IPS DF 19.7 (cell line): ENCODE data around the gene CHN1.

Experiments used
- DNase-seq: peaks from one replicate; pipeline ENCODE4 v3.0.0-alpha.2; 2013; ENCODE audit warnings: low read depth, low spot score

Gene CHN1

DNA sequence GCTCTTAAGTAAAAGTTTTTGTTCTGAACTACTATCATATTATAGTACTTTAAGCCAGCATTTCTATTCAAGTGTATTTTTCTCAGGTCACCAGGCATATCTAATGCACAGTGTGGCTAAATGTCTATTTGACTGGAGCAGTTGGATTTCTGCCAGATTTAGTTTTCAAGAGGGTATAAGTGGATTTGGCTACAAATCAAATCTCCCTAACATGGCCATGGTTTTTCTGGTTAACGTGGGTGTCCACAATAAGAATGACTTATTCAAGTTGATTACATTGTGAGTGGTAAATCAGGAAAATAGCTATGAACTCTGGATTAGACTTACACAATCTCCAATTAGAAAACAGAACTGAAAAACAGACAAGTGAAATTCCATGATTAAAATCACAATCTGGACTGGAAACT lies 5.7 kb upstream of the CHN1 start:
- DNase-seq = no peak

DNA sequence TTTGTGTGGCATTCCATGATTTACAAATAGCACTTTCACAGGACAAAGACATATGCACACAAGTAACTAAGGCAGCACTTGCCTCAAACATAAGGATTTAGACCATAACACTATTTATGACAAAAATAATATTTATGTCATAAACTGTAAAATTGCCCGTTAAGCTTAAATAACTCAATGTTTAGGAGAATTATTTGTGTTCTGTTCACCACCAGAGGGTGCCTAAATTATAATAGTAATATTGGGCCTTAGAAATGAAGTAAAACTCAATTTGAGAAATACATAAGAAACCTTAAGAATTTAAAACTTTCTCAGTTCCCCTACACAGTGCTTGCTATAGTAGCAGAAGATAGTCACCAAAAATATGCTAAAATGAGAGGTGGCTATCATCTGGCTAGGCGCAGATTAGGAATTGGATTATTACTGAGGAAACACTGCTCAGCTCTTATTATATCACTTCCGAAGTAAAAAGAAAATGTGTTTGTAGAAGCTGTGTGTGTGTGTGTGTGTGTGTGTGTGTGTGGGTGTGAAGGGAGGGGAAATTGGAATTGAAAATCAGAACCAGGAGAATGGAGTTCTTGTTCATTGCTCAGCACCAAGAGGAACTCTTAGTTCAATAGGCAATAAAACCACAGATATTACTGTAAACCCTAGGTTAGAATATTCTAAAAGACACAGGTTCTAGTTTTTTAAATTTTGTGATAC lies 4.9 kb upstream of the CHN1 start:
- no peak for DNase-seq

DNA sequence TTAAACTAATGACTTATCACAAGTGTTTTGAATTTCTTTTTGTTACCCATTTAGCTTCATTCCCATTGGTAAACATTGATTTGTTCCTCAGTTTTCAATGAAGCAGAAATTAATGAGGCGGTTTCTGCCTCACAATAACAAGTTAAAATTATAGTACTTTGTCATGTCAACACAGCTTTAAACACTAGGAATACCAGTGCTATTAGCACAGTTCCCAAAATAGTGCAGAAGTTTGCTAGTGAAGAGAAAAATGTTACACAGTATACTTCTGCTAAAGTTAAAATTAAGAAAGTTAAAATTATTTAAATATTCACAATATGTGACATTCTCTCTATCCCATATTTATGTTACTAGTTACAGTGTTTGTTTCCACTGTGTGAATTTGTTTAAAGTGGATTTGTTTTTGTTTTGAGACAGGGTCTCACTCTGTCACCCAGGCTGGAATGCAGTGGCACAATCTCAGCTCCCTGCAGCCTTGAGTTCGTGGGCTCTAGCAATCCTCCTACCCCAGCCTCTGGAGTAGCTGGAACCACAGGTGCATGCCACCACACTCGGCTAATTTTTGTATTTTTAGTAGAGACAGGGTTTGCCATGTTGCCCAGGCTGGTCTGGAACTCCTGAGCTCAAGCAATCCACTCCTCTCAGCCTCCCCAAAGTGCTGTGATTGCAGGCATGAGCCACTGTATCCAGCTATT lies 3.8 kb upstream of the CHN1 start:
- DNase-seq = no peak

DNA sequence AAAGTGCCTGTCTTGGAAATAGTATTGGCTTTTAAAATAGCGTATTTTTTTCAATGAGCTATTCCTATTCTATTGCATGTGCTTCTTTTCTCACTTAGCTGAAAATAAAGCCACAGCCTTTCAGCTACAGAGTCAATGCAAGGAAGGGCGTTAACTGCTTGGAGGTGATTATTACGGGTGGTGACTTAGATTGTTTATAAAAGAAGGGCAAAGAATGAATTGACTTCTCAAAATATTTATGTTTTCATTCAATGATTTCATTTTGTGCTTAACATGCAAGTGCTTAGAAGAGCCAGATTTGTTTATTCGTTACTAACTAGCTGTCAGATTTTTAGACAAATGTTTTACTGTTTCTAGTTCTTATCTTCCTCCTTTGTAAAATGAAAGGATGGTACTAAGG lies 2.8 kb upstream of the CHN1 start:
- no peak for DNase-seq

DNA sequence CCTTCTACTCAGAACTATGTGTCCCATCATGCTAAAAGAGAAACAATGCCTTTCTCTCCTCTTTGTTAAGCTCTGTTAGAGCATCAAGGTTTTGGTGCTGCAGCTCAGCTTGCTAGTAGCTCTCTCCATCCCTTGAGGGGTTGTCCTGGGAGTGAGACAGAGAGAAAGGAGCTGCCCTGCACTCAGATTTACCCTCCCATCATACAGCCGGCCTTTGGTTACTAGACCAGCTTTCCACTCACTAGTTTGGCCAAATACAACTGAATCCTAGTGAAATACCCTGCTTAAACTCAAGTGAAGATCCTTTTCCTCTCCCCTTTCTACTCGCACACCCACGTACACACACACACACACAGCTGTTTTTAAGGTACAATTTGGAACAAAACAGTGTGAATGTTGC lies 2.3 kb upstream of the CHN1 start:
- DNase-seq = no peak

DNA sequence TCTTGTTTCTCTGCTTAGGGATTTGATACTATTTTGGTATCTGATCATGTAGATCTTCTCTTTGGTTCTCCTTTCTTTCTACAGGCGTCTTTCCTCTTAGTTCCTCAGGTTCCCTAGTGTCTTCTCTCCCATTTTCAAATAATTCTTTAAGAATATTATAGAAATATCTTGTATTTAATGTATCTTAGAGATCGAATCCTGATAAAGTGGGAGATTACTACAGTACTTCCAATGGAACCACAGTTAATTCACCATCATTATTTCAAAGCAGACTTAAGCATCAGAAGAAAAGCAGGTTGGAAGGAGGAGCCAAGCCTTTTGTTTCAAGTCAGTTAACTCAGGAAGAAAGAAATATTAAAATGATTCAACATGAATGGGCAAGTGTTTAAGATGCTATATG lies 1.1 kb upstream of the CHN1 start:
- no peak for DNase-seq

DNA sequence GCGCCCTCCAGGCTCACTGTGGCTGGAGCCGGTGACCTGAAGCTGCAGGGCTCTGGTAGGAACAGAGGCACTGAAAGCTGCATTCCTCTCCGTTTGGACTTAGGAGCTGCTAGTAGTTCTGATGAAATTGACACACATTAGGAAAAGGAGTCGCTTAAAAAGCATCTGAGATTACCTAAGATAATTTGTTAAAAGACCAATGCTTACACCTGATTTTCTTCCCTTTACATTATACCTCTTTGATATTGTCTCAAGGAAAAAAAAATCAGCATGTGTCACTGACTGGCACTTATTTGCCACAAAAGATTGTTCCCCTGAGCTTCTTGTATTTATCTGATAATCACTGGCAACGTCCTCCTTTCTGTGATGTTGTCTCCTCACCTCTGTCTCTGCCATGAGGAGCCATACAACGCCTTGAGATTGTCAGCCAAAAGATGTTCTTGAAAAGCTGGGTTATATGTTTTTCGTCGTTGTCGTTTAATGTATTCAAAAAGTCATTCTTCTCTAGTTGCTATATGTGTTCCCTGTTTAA lies 618 bp upstream of the CHN1 start:
- DNase-seq = no peak

DNA sequence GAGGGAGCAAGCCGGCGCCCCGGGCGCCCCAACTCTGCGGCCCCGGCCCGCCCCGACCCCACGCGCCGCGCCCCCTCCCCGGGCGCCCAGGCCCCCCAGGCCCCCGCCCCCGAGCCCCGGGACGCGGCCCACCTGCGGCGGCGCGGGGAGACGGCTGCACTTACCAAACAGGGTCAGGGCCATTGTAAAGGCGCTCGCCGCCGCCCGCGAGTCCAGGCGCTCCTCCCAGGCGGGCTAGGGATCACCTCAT lies 526 bp downstream of the CHN1 start:
- no peak for DNase-seq

DNA sequence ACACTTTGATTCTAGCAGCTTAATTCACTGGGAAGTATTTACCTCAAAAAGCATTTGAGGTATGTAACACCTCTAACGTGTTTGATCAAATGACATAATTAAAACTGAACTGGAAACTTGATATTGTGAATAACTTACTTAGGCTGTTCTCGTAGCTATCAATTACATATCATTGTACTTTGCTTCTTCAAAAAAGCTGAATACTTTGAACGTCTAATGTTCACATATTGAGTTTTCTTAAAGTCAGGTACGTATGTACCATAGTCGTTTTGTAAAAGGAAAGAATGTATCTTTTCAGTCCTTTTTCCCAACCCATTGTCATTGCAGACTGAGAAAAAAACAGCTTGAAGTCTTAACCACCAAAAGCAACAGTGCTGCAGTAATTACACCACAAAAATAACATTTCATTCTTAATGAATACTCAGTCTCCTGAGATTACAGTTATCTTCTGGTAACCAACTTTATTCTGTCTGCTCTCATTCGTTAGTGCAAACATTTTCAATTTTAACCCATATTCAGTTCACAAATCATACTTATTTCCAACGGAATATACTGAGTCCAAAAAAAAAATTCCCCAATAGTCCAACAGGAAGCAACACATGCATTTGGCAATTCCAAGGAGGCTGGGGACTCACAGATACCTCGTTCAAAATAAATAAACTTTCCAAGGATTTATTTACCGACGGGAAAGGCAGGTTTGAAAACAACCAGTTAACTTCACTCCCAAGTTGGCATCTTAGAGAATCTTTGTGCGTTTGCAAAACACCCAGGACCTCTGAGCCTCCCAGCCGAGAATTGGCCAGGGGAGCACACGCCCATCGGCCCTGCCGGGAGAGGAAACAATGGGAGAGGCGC lies 1.1 kb downstream of the CHN1 start:
- no peak for DNase-seq

DNA sequence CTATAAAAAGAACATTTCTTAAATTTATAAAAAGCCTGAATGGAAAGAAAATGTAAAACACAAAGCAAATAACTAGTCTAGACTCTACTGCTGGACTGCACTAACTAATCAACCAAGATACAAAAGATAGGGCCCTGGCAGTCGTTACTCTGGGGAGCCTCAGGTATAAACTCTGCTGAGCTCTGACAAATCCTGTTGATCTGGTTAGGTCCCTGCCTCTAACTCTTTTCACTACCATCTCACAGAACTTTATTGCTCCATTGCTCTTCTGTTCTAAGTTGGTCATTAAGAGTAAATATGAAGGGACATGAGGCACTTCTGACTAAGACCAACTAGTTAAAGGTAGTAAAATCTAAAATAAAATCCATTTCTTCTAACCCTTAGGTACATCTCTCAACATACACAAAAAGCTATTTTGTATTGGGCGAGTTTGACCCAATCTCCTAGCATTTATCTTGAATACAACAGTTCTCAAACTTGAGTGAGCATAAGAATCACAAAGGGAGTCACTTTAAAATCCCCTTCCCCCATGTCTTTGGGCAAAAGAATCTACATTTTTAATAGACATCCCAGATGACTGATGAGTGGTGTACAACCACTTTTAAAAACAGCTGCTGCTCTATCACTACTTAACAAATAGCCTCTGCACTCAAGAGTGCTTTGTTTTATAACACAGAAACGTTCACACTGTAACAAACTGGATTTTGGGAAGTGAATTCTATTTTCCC lies 2.5 kb downstream of the CHN1 start:
- no peak for DNase-seq

DNA sequence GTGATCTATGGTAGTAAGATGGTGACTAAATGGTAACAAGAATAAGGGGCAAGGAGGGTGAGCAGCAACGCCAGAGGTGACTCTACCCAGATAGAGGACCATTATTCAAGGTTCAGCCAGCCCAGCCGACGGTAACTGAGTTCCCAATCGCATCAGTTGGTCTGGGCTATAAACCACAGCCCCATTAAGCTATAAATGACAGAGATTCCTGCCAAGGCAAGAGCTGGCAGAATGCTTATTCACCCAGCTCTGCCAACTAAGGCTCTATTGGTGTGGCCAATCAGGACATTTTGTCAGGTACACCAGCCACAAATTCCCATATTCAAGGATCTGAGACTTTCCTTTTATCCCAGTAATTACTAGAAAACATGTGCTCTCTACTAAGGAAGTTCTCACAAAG lies 3.6 kb downstream of the CHN1 start:
- DNase-seq = no peak

DNA sequence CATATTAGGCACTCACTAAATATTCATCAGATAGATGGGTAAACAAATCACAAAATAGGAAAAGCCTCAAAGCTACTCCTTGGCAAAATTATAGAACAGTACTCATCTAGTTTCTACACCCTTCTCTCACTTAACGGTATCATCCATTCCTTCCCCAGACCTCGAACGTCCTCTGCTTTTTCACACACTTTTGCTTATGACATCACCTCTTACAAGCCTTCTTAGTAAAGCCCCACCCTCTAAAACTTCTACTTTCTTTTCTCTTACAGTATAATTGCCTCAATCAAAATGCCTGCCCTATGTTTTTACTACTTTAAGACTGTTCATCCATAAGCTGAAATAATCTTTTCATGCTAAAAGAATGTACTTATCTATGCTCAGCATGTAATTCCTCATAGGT lies 8.1 kb downstream of the CHN1 start:
- no peak for DNase-seq

DNA sequence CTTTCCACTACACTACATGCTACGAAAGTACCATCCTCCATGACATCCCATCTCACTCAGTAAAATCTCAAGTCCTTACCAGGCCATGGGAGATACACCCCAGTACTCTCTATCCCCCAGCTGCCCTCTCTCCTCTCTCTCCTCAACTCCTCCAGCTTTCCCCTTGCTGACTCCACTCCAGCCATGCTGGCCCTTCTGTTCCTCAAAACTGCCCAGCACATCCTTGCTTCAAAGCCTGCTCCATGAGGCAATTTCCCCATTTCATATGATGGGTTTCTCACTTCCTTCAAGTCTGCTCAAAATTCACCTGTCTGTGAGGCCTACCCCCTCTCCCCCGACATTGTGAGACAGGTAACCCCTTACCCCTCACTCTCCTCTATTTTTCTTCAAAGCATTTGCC lies 8.6 kb downstream of the CHN1 start:
- no peak for DNase-seq

DNA sequence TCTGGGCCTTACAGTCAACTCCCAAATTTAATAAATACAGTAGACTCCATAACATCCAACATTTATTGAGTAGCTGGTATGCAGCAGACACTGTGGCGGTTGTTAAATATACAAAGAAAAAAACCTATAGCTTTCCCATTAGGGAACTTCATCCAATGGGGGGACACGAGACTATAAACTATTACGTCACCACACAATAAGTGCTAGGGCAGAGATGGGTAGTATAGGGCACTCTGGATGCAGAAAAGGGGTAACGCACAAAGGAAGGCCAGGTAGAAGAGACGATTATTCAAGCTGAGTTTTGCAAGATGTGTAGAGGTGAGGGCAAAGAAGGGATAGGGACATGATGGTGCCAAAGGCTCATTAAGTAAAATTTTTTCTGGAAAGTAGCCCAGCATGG lies 10.8 kb downstream of the CHN1 start:
- no peak for DNase-seq

DNA sequence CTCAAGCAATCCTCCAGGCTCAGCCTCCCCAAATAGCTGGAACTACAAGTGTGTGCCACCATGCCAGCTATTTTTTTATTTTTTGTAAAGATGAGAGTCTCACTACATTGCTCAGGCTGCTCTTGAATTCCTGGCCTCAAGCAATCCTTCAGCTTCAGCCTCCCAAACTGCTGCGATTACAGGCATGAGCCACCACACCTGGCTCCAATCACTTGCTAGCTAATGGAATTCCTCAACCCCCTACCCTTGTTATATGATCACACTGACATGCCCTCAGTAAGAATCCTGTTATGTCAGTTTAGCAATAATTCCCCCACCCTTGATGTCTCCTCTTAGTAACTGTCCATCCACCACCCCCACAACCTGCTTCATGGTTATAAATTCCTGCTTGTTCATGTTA lies 12.3 kb downstream of the CHN1 start:
- no peak for DNase-seq

DNA sequence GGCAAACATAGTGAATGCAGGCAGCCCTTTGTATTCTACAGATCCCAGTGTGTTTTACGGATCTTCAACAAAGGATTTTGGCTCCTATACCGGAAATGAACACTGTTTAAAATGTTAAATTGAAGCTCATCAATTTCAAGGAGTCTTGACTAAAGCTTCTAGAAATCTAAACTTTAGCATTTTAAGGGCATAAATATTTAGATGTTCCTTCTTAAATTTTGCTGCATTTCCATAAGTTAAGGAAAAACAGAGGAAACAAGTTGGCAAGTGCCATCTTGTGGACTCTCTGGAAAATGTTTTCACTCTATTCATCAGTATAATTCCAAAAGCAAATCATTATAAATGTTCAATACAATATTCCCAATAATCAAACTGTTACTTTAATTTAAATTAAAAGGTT lies 19.6 kb downstream of the CHN1 start:
- no peak for DNase-seq

DNA sequence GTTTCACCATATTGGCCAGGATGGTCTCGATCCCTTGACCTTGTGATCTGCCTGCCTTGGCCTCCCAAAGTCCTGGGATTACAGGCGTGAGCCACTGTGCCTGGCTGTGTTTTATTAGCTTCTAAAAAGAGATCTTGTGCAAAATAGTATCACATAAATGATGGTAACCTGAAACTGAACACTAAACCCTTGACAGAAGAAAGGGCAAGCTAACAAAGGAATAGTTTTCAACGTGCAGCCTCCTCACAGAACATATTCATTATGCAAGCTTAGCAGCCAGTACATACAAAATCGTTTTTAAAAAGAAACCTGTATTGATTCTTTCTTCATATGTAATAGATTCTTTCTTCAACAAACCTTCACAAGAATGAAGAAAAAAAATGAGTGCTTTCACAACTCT lies 20.6 kb downstream of the CHN1 start:
- DNase-seq = no peak

DNA sequence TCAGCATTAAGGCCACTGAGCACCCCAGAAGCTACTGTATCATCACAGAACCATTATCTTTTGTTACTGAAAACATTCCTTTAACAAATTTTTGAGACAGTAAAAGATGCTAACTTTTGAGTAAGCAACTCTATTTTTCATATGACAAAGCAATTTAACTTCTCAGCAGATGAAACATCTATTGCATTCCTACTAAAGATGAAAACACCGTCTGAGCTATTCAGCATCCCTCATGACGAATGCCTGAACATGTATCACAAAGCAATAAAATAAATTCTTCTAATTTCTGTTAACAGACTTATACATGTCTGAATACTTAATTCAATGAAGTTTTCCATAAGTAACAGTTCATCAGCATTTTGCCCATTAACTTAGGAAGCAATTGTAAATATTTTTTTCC lies 23.9 kb downstream of the CHN1 start:
- no peak for DNase-seq

DNA sequence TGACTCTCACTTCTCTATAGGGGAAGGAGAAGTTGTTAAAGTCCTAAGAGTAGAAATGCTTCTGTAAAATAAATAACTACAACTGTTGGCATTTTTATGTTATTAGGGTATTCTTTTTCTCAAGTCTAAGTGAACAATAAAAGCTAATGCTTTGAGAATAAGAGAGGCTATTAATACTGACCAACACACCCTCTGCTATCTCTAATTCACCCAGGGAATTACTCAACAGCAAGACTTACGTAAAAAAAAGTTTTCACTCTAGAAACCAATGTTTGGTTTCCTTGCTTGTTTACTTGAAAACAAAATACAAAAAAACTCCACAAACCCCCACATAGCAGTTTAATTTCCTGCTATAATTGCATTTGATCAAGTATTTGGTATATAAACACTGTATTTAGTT lies 25.2 kb downstream of the CHN1 start:
- no peak for DNase-seq

DNA sequence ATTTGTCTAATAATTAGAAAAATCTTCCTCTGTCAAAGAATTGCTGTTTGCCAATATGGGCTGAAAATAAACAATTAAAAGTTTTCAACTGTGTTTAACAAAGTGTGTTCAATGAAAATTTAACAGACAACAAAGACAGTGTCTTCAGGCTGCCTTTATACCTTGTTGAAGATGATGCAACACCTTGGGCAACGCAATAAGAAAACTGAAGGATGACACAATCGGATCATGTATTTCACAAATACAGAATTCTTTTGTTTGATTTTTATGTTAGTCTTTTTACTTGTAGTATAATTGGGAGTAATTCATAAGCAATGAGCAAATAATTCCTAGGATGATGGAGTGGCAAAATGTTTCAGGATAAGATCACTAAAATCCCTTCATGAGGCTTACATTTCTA lies 27.8 kb downstream of the CHN1 start:
- no peak for DNase-seq

DNA sequence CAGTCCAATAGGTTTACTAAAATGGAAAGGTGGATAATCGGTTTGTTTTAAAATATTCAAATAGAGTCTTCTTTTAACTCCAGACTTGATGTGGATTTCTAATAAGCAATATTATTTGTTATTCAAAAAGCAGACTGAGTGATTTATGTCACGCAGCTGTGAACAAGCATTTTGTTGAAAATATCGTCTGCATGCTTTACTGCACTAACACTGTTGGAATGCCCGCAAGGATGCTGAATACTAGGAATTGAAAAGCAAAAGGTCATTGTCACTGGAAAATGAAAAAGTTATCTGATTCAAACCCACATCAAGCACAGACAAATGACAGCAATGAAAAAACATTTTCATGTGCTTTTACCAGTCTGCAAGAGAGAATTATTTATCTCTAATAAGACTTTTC lies 31.1 kb downstream of the CHN1 start:
- DNase-seq = no peak

DNA sequence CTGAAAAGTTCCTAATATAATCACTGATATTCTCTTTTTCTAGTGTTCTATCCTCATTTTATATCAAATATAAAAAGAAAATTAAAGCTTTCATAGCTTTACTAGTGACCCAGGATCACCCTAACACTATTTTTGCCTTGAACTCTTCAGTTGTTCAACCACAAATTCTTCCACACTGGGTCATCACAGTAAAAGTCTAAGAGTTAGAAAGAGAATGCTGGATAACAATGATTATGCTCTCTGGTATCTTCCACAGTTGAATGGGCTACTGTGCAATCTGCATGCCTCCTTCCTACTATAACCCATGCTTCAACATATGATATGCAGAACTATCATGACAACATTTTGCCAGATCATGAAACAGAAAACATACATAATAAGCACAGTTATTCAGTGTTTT lies 32.3 kb downstream of the CHN1 start:
- no peak for DNase-seq
